CD14-positive monocyte (primary cell): ENCODE measurements around the gene FAM221A. TPM values are rescaled to one million over a fixed set of nuclear protein-coding genes. Genes with fewer than 3 reads are reported as not detected.

Experiments
- DNase-seq, 3 donors: peaks; one replicate each; pipeline ENCODE4 v3.0.0-alpha.2; 2011 to 2022
- H2AFZ ChIP-seq: 2 replicates; pipeline ENCODE4 v1.6.0; 2012; ENCODE audit warnings: mild to moderate bottlenecking, low read depth, low read length, inconsistent platforms; ENCODE audit not compliant: insufficient read depth, poor library complexity, severe bottlenecking
- H3K27ac ChIP-seq, 2 donors: 1 replicate in 1 of 2; 2 replicates in 1 of 2; pipeline ENCODE4 v1.5.1; 2012 to 2013; ENCODE audit warnings: low read length in 2 of 2, control low read depth in 1 of 2, inconsistent platforms in 1 of 2, low read depth in 1 of 2, mild to moderate bottlenecking in 1 of 2
- H3K27me3 ChIP-seq, 2 donors: one replicate each; pipeline versions ENCODE4 v1.6.0 to v1.6.1; 2011 to 2013; ENCODE audit warnings: low read length in 2 of 2; ENCODE audit not compliant: control insufficient read depth in 2 of 2, insufficient read depth in 2 of 2
- H3K36me3 ChIP-seq, 2 donors: replicated peaks in 1 of 2; 1 replicate in 1 of 2; 2 replicates in 1 of 2; pipeline versions ENCODE4 v1.5.1 to v1.6.1; 2012 to 2013; ENCODE audit warnings: low read length in 2 of 2, control low read depth in 1 of 2, inconsistent platforms in 1 of 2, mild to moderate bottlenecking in 1 of 2; ENCODE audit not compliant: insufficient read depth in 2 of 2, control insufficient read depth in 1 of 2
- H3K4me1 ChIP-seq, 2 donors: 1 replicate in 1 of 2; 2 replicates in 1 of 2; pipeline versions ENCODE4 v1.5.1 to v1.6.1; 2012 to 2013; ENCODE audit warnings: low read length in 2 of 2, control low read depth in 1 of 2, inconsistent platforms in 1 of 2, mild to moderate bottlenecking in 1 of 2, moderate library complexity in 1 of 2; ENCODE audit not compliant: insufficient read depth in 2 of 2, control insufficient read depth in 1 of 2
- H3K4me2 ChIP-seq: replicated peaks from 2 replicates; pipeline ENCODE3; 2012; ENCODE audit warnings: low read length, moderate library complexity, mild to moderate bottlenecking; ENCODE audit not compliant: poor library complexity, severe bottlenecking; ENCODE audit errors: extremely low read depth
- H3K4me3 ChIP-seq, 3 experiments: fragments of 200-600 bp in 1 of 3; sonication (generic) in 1 of 3; replicated peaks in 1 of 3; 1 replicate in 2 of 3; 2 replicates in 1 of 3; pipeline ENCODE4 v1.5.1; 2011 to 2013; ENCODE audit warnings: low read length in 3 of 3, mild to moderate bottlenecking in 3 of 3, control low read depth in 2 of 3, low read depth in 2 of 3, inconsistent platforms in 1 of 3, moderate library complexity in 1 of 3
- H3K79me2 ChIP-seq: 2 replicates; pipeline ENCODE4 v1.6.0; 2012; ENCODE audit warnings: mild to moderate bottlenecking, control low read depth, inconsistent platforms, low read length, moderate library complexity; ENCODE audit not compliant: insufficient read depth
- H3K9ac ChIP-seq: 2 replicates; pipeline ENCODE4 v1.6.0; 2017; ENCODE audit warnings: low read length, mild to moderate bottlenecking; ENCODE audit not compliant: insufficient read depth, poor library complexity, severe bottlenecking
- H3K9me3 ChIP-seq, 2 donors: replicated peaks in 1 of 2; 1 replicate in 1 of 2; 2 replicates in 1 of 2; pipeline versions ENCODE4 v1.5.1 to v1.6.1; 2012 to 2013; ENCODE audit warnings: low read length in 2 of 2, control low read depth in 1 of 2; ENCODE audit not compliant: control insufficient read depth in 1 of 2, insufficient read depth in 1 of 2
- H4K20me1 ChIP-seq: 2 replicates; pipeline ENCODE4 v1.6.0; 2012; ENCODE audit warnings: mild to moderate bottlenecking, low read length, control low read depth, moderate library complexity; ENCODE audit not compliant: insufficient read depth
- H3K27ac Mint-ChIP-seq, 7 donors: one replicate each; pipeline ENCODE4 v1.8.0; 2020; ENCODE audit warnings: mild to moderate bottlenecking in 7 of 7, mixed read lengths in 7 of 7, moderate library complexity in 6 of 7, inconsistent platforms in 2 of 7
- H3K27me3 Mint-ChIP-seq, 3 donors: one replicate each; pipeline ENCODE4 v1.8.0; 2021 to 2022; ENCODE audit warnings: low read depth in 3 of 3, mild to moderate bottlenecking in 3 of 3, mixed read lengths in 3 of 3, moderate library complexity in 3 of 3, inconsistent platforms in 1 of 3
- H3K36me3 Mint-ChIP-seq, 2 donors: one replicate each; pipeline ENCODE4 v1.8.0; 2020; ENCODE audit warnings: mixed read lengths in 2 of 2, inconsistent platforms in 1 of 2, mild to moderate bottlenecking in 1 of 2
- H3K4me1 Mint-ChIP-seq: one replicate; pipeline ENCODE4 v1.8.0; 2020; ENCODE audit warnings: mild to moderate bottlenecking, mixed read lengths
- H3K4me3 Mint-ChIP-seq, 2 donors: one replicate each; pipeline ENCODE4 v1.8.0; 2020; ENCODE audit warnings: mild to moderate bottlenecking in 2 of 2, mixed read lengths in 2 of 2, moderate library complexity in 1 of 2
- H3K9me3 Mint-ChIP-seq, 7 donors: one replicate each; pipeline ENCODE4 v1.8.0; 2020 to 2022; ENCODE audit warnings: mixed read lengths in 7 of 7, mild to moderate bottlenecking in 6 of 7, moderate library complexity in 6 of 7, inconsistent platforms in 2 of 7
- CTCF ChIP-seq: fragments of 200-600 bp; IDR thresholded peaks from one replicate; pipeline ENCODE4 v1.8.0; 2022; ENCODE audit warnings: antibody characterized with exemption, mild to moderate bottlenecking
- WGBS: methylation state at CpG from one replicate; pipeline ENCODE4 v1.1.5; 2013; ENCODE audit warnings: missing lambda C conversion rate; ENCODE audit not compliant: insufficient coverage; 5-methylcytosine and 5-hydroxymethylcytosine counted together
- intact Hi-C, 2 donors: fragments of 100-400 bp; cut with micrococcal nuclease; formaldehyde crosslinking; loops; one replicate each; pipeline versions ENCODE4 v1.15.0 to v1.15.1; 2023
- polyA plus RNA-seq, 3 donors: library from polyadenylated mRNA; depleted of rRNA in 1 of 3; unstranded in 2 of 3; stranded (reverse) in 1 of 3; fragments of 300-500 nt in 2 of 3; fragments of >200 nt in 1 of 3; fragmentation: Illumina TruSeq in 2 of 3; gene quantifications; 1 replicate in 2 of 3; 2 replicates in 1 of 3; pipeline ENCODE4 v1.2.3, GENCODE V29; 2012 to 2021

Gene FAM221A
- polyA plus RNA-seq, 3 donors = 1.4 to 7.8 (median 2.1) TPM

GRCh38 chr7:23693224-23693623 lies 13.2 kb downstream of the FAM221A start:
- Mint-ChIP-seq H3K27ac (no peak overlapping the region), H3K27me3 (peaks cover 0 to 2% (median 0%) of the 10 kb centered on the region in 3 donors), H3K4me1 (peaks cover 2% of the 10 kb centered on the region), H3K4me3 (no peak overlapping the region), H3K36me3 (peaks cover 32 to 49% of the 10 kb centered on the region in 2 donors), H3K9me3 (peaks cover 0 to 8% (median 2%) of the 10 kb centered on the region in 7 donors)
- no peak for DNase-seq
- Histone ChIP-seq H3K27ac (no peak overlapping the region), H3K9ac (no peak overlapping the region), H4K20me1 (no peaks in the 10 kb centered on the region), H3K4me3 (no peak overlapping the region), H3K36me3 (peaks cover 6 to 21% of the 10 kb centered on the region in 2 donors), H3K9me3 (no peaks in the 10 kb centered on the region), H3K4me1 (no peaks in the 10 kb centered on the region), H2AFZ (no peak overlapping the region), H3K27me3 (no peaks in the 10 kb centered on the region), H3K79me2 (no peaks in the 10 kb centered on the region), H3K4me2 (no peak overlapping the region)
- intact Hi-C loops = loop anchor here in 1 of 2 donors (10.0 kb wide), 1 partner anchor 972 kb away; no protein-coding TSS in a partner anchor
- no peak for TF ChIP-seq CTCF

- H3K36me3 ChIP-seq = peaks cover 6% of the 10 kb centered on the region in 2 donors
- no peaks in the 10 kb centered on the region for H3K9me3 ChIP-seq
- DNase-seq = peak; percentile 44 to 60 (median 54)
- intact Hi-C loops = loop anchor here in 1 of 2 donors (10.0 kb wide), 1 partner anchor 968 kb away; no protein-coding TSS in a partner anchor
- H3K27me3 ChIP-seq = no peaks in the 10 kb centered on the region
- H3K27ac Mint-ChIP-seq = no peak overlapping the region
- TF ChIP-seq CTCF = peak; percentile 83
- H3K27me3 Mint-ChIP-seq = no peaks in the 10 kb centered on the region
- H3K36me3 Mint-ChIP-seq = peaks cover 21 to 42% of the 10 kb centered on the region in 2 donors
- no peaks in the 10 kb centered on the region for H3K79me2 ChIP-seq
- no peak overlapping the region for H3K4me3 ChIP-seq
- peaks cover 0 to 8% (median 2%) of the 10 kb centered on the region in 7 donors for H3K9me3 Mint-ChIP-seq
- H2AFZ ChIP-seq = no peak overlapping the region
- WGBS = no CpG with 5 or more reads among the region's 7 CpGs
- H4K20me1 ChIP-seq = no peaks in the 10 kb centered on the region
- H3K4me3 Mint-ChIP-seq = peak overlapping the region in 1 of 2 donors; percentile 12
- H3K27ac ChIP-seq = no peak overlapping the region
- no peaks in the 10 kb centered on the region for H3K4me1 ChIP-seq
- no peak overlapping the region for H3K9ac ChIP-seq
- H3K4me2 ChIP-seq = no peak overlapping the region
- peaks cover 2% of the 10 kb centered on the region for H3K4me1 Mint-ChIP-seq
Observed at GRCh38 chr7:23696916-23697441, 17.0 kb downstream of the FAM221A start.
